Amniotic epithelial cell (primary cell): ENCODE data around the gene NDUFV3.
"Not testable (repeated sequence)": the region's sequence is repeated elsewhere in the genome, so short reads cannot be mapped to it uniquely, and the experiment has no call there.

ENCODE experiments used
- DNase-seq: peaks from one replicate; pipeline ENCODE4 v3.0.0-alpha.2; 2010; ENCODE audit warnings: low read depth

The NDUFV3 gene

GRCh38 chr21:42892931-42893755 lies at the start of gene NDUFV3:
Gene NDUFV3 (plus strand): TSS chr21:42893309. CDS start chr21:42893334, 25 bp downstream.
- DNase-seq: peak; percentile 94

GRCh38 chr21:42844411-42845113 lies 48.5 kb upstream of the NDUFV3 start:
- peak; percentile 21 for DNase-seq

DNA sequence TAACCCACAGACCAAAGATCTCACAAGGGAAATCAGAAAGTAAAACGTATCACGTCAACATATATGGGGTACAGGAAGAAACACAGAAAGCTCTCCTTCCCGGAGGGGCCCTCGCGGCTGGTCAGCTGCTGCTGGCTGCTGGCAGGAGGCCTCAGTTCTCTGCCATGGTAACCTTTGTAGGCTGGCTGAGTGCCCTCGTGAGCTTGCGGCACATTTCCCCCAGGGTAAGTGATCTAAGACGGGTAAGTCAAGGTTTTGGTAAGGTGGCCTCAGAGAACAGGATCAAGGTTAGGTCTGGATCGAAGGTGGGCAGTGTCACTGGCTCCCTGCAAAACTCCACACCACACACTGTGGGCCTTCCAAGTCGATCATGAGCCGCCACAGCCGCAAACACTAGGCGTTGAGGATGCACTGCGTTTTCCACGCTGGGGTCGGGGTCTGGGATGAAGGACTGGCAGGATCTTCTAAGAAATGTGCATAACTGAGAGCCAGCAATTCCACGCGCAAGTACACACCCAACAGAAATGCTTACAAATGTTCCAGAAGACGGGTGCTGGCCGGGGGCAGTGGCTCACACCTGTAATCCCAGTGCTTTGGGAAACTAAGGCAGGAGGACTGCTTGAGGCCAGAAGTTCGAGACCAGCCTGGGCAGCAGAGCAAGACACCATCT lies 47.7 kb upstream of the NDUFV3 start:
- peak; percentile 19 for DNase-seq

GRCh38 chr21:42846221-42846620 lies 46.9 kb upstream of the NDUFV3 start:
- no peak for DNase-seq

- no peak for DNase-seq
Measured at GRCh38 chr21:42847051-42847707, 45.9 kb upstream of the NDUFV3 start.

DNA sequence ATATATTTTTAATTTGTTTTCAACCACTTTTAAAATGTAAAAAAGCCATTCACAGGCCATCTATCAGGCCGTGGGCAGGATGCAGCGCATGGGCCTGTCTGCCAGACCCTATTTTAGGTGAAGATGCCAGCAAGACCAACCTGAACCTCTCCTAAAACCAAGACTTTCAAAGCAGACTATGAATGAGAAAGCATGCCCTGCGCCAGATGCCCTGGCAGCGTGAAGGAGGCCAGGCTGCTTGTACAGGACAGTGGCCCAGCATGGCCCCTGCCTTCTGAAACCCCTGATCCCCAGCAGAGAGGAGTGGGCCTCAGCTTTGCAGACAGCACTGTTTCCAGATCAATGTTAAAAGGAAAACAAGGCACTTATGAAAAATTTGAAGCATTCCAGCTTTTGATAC lies 45.4 kb upstream of the NDUFV3 start:
- no peak for DNase-seq

DNA sequence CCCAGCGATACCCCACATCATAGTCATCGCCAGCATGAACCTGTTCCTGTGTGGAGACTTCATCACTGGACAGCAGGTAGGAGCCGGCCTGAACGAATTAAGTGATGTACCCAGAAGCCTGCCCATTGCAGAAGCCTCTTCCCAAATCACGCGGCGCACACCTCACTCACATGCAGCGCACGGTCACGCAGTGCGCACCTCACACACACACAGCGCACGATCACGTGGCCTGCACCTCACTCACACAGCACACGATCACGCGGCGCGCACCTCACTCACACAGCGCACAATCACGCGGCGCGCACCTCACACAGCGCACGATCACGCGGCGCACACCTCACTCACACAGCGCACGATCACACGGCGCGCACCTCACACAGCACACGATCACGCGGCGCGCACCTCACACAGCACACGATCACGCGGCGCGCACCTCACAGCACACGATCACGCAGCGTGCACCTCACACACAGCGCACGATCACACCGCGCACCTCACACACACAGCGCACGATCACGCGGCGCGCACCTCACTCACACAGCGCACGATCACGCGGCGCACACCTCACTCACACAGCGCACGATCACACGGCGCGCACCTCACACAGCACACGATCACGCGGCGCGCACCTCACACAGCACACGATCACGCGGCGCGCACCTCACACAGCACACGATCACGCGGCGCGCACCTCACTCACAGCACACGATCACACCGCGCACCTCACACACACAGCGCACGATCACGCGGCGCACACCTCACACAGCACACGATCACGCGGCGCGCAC lies 44.8 kb upstream of the NDUFV3 start:
- not testable (repeated sequence) for DNase-seq

- DNase-seq: no peak
Measured at GRCh38 chr21:42848932-42849758, 44.0 kb upstream of the NDUFV3 start.

GRCh38 chr21:42849759-42850412 lies 43.2 kb upstream of the NDUFV3 start:
- DNase-seq: no peak

- DNase-seq: no peak
Measured at GRCh38 chr21:42850463-42850862, 42.6 kb upstream of the NDUFV3 start.

- DNase-seq: peak; percentile 5
Measured at GRCh38 chr21:42850866-42851391, 42.2 kb upstream of the NDUFV3 start.

GRCh38 chr21:42851812-42852665 lies 41.1 kb upstream of the NDUFV3 start:
- DNase-seq: no peak

DNA sequence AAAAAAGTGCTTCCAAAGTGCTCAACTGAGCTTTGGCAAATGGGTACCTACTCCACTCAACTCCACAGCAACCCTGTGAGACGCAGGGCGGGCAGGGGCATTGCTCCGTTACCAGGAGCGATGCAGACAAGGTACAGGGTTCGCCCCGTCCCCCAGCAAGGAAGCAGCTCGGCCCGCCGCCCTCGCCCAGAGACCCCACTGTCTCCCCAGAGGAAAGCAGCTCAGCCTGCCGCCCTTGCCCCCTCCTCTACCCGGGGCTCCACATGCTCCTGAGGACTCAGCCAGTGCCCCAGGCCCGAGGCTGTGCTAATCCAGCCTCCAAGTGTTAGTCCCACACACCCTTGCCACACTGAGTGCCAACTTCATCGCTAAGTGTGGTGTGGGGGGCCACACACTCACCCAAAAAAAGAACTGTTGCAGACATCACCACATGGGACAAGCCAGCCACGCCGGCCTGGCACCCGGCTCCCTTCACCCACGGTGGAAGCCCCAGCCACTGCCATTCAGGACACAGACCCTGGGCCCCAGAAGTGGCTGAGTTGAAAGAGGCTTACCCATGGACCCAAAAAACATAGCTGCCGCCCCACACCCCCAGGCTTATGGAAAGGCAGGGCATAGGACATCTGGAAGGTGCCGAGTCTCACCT lies 40.1 kb upstream of the NDUFV3 start:
- DNase-seq: no peak

- no peak for DNase-seq
Measured at GRCh38 chr21:42853621-42854020, 39.5 kb upstream of the NDUFV3 start.

DNA sequence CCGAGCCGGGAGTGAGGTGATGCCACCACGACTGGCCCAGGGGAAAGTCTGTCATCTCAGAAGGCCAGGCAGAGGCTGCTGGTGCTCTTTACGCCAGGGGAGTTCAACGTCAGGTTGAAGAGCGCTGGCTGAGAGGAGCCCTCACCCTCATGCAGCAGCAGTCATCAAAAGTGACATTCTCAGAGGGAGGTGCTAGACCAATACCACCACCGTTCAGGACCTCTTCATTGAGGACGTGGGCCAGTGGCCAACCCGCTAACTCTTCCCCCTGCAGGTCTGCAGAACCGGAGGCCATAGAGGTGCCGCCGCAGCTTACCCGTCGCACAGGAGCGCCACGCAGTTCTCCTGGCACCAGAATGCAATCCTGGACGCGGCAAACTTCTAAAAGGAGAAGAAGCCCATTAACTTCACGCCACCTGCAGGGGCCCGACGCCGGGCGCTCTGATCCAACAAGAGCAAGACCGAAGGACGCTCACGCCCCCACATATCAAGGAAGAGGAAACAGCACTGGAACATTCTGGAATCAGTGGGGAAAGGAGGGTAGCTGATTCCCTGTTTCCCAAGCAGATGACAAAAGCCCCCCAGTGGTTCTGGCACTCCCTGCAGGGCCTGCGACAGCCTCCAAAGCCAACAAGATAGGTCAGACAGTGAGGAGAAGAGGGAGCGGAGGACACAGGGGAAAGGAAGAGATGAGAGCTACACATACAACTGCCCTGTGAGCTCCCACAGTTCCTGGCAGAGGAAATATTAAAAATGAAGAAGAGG lies 38.7 kb upstream of the NDUFV3 start:
- DNase-seq: no peak

DNA sequence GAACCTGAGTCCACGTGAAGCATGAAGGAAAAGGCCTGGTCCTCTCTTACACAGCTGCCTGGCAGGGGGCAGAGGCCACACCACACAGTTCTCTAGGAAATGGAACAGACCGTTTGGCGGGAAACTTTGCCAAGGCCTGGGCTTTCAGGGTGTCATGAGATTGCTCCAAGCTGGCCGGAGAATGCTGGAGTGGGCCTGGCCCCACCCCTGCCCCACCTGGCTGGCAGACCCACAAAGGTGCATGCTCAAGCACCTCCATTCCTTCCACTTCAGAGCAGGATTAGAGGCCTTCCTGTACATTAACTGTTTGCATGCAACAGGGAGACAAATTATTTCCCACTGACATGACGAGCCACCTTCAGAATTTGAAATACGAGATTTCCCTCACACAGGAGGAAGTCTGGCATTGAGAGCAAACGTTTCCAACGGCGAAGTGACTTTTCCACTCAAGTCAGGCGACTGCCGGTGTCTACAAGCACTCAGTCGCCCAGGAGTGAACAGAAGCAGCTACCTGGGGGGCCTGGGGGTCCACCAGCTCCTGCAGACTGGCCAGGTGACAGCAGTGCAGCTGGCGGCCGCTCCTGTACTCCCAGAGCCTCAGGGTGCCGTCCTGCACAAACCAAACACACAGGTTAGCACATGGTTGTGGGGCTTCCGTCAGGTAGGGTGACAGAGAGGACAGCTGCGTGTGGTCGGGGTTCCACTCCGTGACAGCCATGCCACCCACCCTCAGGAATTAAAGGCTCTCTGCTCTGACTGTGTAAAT lies 37.8 kb upstream of the NDUFV3 start:
- no peak for DNase-seq

DNA sequence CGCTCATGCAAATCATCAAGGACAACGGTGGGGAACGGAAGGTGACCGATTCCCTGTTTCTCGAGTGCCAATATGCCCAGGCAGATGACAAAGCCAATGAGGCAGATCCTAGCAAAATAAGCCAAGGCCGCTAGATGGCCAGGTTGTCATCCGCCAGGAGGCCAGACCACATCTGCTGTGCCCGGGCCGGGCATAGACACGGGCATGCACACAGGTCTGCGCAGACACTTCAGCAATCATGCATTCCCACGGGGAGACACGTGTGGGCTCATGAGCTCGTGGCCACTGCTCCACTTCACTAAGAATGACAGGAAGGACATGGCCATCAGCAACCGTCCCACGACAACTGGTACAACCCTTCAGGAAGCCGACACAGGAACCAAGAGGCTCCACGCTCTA lies 37.2 kb upstream of the NDUFV3 start:
- DNase-seq: no peak
